Smooth muscle cell (in vitro differentiated cells): Measurements from ENCODE around the gene FFAR2. TPM values are rescaled to one million over a fixed set of nuclear protein-coding genes. Genes with fewer than 3 reads are reported as not detected.

Experiments
- DNase-seq: peaks from one replicate; lab custom pipeline; 2025; ENCODE audit not compliant: unreplicated experiment; lab: John Stamatoyannopoulos, UW
- H2AFZ ChIP-seq: fragments of 200-600 bp; sonication (generic); 2 replicates; pipeline ENCODE4 v1.6.0; 2016; ENCODE audit warnings: antibody characterized with exemption, low read depth, mild to moderate bottlenecking
- H3F3A ChIP-seq: fragments of 200-600 bp; sonication (generic); 2 replicates; pipeline ENCODE4 v1.6.0; 2017; ENCODE audit warnings: antibody characterized with exemption, low read depth
- H3K27ac ChIP-seq: fragments of 200-600 bp; sonication (generic); 2 replicates; pipeline ENCODE4 v1.5.1; 2016; ENCODE audit warnings: low read depth, mild to moderate bottlenecking
- H3K27me3 ChIP-seq: fragments of 200-600 bp; sonication (generic); 2 replicates; pipeline ENCODE4 v1.6.1; 2016; ENCODE audit warnings: low read depth, mild to moderate bottlenecking
- H3K36me3 ChIP-seq: fragments of 200-600 bp; sonication (generic); 2 replicates; pipeline ENCODE4 v1.5.1; 2016; ENCODE audit warnings: low read depth
- H3K4me1 ChIP-seq: fragments of 200-600 bp; sonication (generic); 2 replicates; pipeline ENCODE4 v1.5.1; 2016; ENCODE audit warnings: low read depth
- H3K4me2 ChIP-seq: fragments of 200-600 bp; sonication (generic); 2 replicates; pipeline ENCODE4 v1.6.0; 2016; ENCODE audit warnings: mild to moderate bottlenecking
- H3K4me3 ChIP-seq: fragments of 200-600 bp; sonication (generic); 2 replicates; pipeline ENCODE4 v1.5.1; 2016; ENCODE audit warnings: mild to moderate bottlenecking
- H3K79me2 ChIP-seq: fragments of 200-600 bp; sonication (generic); 2 replicates; pipeline ENCODE4 v1.6.0; 2016; ENCODE audit warnings: low read depth, mild to moderate bottlenecking
- H3K9ac ChIP-seq: fragments of 200-600 bp; sonication (generic); 2 replicates; pipeline ENCODE4 v1.6.0; 2016; ENCODE audit warnings: low read depth
- H3K9me3 ChIP-seq: fragments of 200-600 bp; sonication (generic); replicated peaks from 2 replicates; pipeline ENCODE4 v1.5.1; 2016; ENCODE audit warnings: low read depth
- H4K20me1 ChIP-seq: fragments of 200-600 bp; sonication (generic); 2 replicates; pipeline ENCODE4 v1.6.0; 2016; ENCODE audit warnings: low read depth
- CTCF ChIP-seq: fragments of 200-600 bp; sonication (generic); IDR thresholded peaks from 2 replicates; pipeline ENCODE4 v1.5.1; 2017; ENCODE audit warnings: borderline replicate concordance, mild to moderate bottlenecking, antibody characterized with exemption; ENCODE audit not compliant: insufficient read depth, poor library complexity, severe bottlenecking
- WGBS: methylation state at CpG from one replicate; pipeline ENCODE4 v1.1.7; 2016; ENCODE audit warnings: low lambda C conversion rate; 5-methylcytosine and 5-hydroxymethylcytosine counted together
- polyA plus RNA-seq: library from polyadenylated mRNA; unstranded; fragments of >200 nt; fragmentation: Nextera tagmentation; extraction: Ambion mirVana; gene quantifications from 2 replicates; pipeline ENCODE4 v1.2.1, GENCODE V29; 2016
- total RNA-seq: library from RNA; depleted of rRNA; stranded (reverse); fragments of >200 nt; gene quantifications from 2 replicates; pipeline ENCODE4 v1.2.3, GENCODE V29; 2014

The FFAR2 gene
- total and polyA plus RNA-seq, 2 experiments from 2014 or later: not detected

- Histone ChIP-seq H3K4me3 (no peak overlapping the region), H3K4me1 (no peaks in the 10 kb centered on the region), H3F3A (no peaks in the 10 kb centered on the region), H3K9me3 (no peaks in the 10 kb centered on the region), H3K79me2 (no peaks in the 10 kb centered on the region), H3K27ac (no peak overlapping the region), H3K4me2 (no peak overlapping the region), H2AFZ (no peak overlapping the region), H3K9ac (no peak overlapping the region), H3K27me3 (no peaks in the 10 kb centered on the region), H4K20me1 (no peaks in the 10 kb centered on the region), H3K36me3 (no peaks in the 10 kb centered on the region)
- no peak for TF ChIP-seq CTCF
- no peak for DNase-seq
- 67% methylated on average over 7 of the region's 7 CpGs for WGBS
These were observed 36.4 kb downstream of the FFAR2 start for GRCh38 chr19:35484252-35485036.

DNA sequence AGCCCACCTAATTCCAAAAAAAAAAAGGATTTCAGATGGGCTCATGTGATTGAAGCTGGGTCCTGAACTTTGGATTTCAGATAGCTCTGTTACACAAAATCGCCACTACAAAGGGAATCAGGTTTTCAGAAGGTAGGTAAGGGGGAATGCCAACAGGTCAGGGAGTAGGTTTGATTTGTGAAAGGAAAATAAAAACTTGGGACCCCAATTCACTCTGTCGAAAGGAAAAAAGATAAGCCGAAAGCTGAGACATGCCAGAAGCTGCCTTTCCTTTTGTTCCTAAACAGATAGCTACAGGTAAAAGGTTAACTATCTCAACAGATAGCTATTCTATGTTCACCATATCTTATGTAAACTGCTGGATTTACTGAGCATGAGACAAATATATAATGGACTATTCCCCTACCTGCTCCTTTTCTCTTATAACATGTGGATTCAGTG is 38.2 kb downstream of the FFAR2 start:
- Histone ChIP-seq H4K20me1 (no peaks in the 10 kb centered on the region), H3F3A (no peaks in the 10 kb centered on the region), H2AFZ (no peak overlapping the region), H3K9me3 (no peaks in the 10 kb centered on the region), H3K9ac (no peak overlapping the region), H3K4me3 (no peak overlapping the region), H3K4me2 (no peak overlapping the region), H3K27me3 (no peaks in the 10 kb centered on the region), H3K36me3 (no peaks in the 10 kb centered on the region), H3K4me1 (no peaks in the 10 kb centered on the region), H3K79me2 (no peaks in the 10 kb centered on the region), H3K27ac (no peak overlapping the region)
- no peak for TF ChIP-seq CTCF
- DNase-seq: no peak
- 87% methylated on average over 3 of the region's 3 CpGs for WGBS

GRCh38 chr19:35487656-35488182 is 39.7 kb downstream of the FFAR2 start:
- Histone ChIP-seq H3K9me3 (no peaks in the 10 kb centered on the region), H3K4me1 (no peaks in the 10 kb centered on the region), H3K27me3 (no peaks in the 10 kb centered on the region), H3K9ac (no peak overlapping the region), H3K4me2 (no peak overlapping the region), H3K4me3 (no peak overlapping the region), H4K20me1 (no peaks in the 10 kb centered on the region), H3K36me3 (no peaks in the 10 kb centered on the region), H3K27ac (no peak overlapping the region), H2AFZ (no peak overlapping the region), H3F3A (no peaks in the 10 kb centered on the region), H3K79me2 (no peaks in the 10 kb centered on the region)
- 94% methylated on average over 10 of the region's 10 CpGs for WGBS
- DNase-seq: no peak
- no peak for TF ChIP-seq CTCF

DNA sequence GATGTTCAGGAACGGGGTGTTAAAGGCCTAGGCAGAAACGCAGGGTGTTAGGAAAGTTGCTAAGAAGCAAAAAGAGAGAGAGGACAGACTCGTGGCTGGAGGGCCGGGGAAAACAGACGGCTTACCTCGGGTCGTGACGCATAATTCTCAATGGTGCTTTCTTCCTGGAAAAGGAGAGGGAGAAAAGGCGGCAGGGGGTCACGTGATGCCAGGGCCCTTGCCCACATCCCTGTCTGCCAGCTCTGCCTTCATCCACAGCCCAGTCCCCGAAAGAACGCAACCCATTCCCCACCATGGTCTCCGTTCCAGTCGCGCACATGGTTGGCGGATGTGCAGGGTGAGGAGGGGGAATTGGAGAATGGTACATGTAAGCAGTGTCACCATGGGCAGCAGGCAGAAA is 40.6 kb downstream of the FFAR2 start:
- H3K27me3 ChIP-seq: no peaks in the 10 kb centered on the region
- no peaks in the 10 kb centered on the region for H3F3A ChIP-seq
- H2AFZ ChIP-seq: no peak overlapping the region
- no peak overlapping the region for H3K4me2 ChIP-seq
- H3K36me3 ChIP-seq: no peaks in the 10 kb centered on the region
- H3K9me3 ChIP-seq: no peaks in the 10 kb centered on the region
- DNase-seq: no peak
- no peak overlapping the region for H3K9ac ChIP-seq
- no peaks in the 10 kb centered on the region for H3K4me1 ChIP-seq
- WGBS: 86% methylated on average over 16 of the region's 16 CpGs
- H4K20me1 ChIP-seq: no peaks in the 10 kb centered on the region
- H3K4me3 ChIP-seq: no peak overlapping the region
- H3K27ac ChIP-seq: no peak overlapping the region
- TF ChIP-seq CTCF: no peak
- no peaks in the 10 kb centered on the region for H3K79me2 ChIP-seq
